SK-N-SH treated with all-trans-retinoic acid at 6 μM for 48 hours (cell line): Measurements from ENCODE around the gene FAM216A.

ENCODE experiments used
- BACH2 ChIP-seq: fragments of 250-450 bp; sonication (Bioruptor Pico); IDR thresholded peaks from 2 replicates; pipeline ENCODE4 v1.9.0; 2021; ENCODE audit warnings: mild to moderate bottlenecking, borderline replicate concordance
- CREB5 ChIP-seq: fragments of 250-450 bp; sonication (Bioruptor Pico); IDR thresholded peaks from 2 replicates; pipeline ENCODE4 v1.5.1; 2020; ENCODE audit warnings: low read depth, mild to moderate bottlenecking, moderate library complexity
- CSDC2 ChIP-seq: fragments of 250-450 bp; sonication (Bioruptor Pico); IDR thresholded peaks from 2 replicates; pipeline ENCODE4 v1.5.0; 2020; ENCODE audit warnings: mild to moderate bottlenecking, moderate library complexity
- GLIS3 ChIP-seq: fragments of 250-450 bp; sonication (Bioruptor Pico); IDR thresholded peaks from 2 replicates; pipeline ENCODE4 v1.5.0; 2020; ENCODE audit warnings: mild to moderate bottlenecking, moderate library complexity
- POU6F1 ChIP-seq: fragments of 250-450 bp; sonication (Bioruptor Pico); IDR thresholded peaks from 2 replicates; pipeline ENCODE4 v1.8.0; 2021; ENCODE audit warnings: low read depth, mild to moderate bottlenecking, moderate library complexity, borderline replicate concordance
- TOX ChIP-seq: fragments of 250-450 bp; sonication (Bioruptor Pico); IDR thresholded peaks from 2 replicates; pipeline ENCODE4 v1.8.0; 2021; ENCODE audit warnings: mild to moderate bottlenecking, moderate library complexity, borderline replicate concordance
- TSHZ2 ChIP-seq: fragments of 250-450 bp; sonication (Bioruptor Pico); IDR thresholded peaks from 2 replicates; pipeline ENCODE4 v1.5.0; 2020; ENCODE audit warnings: mild to moderate bottlenecking, moderate library complexity
- ZC3H10 ChIP-seq: fragments of 250-450 bp; sonication (Bioruptor Pico); IDR thresholded peaks from 2 replicates; pipeline ENCODE4 v1.5.1; 2021; ENCODE audit warnings: mild to moderate bottlenecking, moderate library complexity
- ZFP30 ChIP-seq: fragments of 450-650 bp; formaldehyde crosslinking; IDR thresholded peaks from 2 replicates; pipeline ENCODE4 v1.5.0; 2022; ENCODE audit warnings: mild to moderate bottlenecking, moderate library complexity
- ZNF70 ChIP-seq: fragments of 450-650 bp; formaldehyde crosslinking; IDR thresholded peaks from 2 replicates; pipeline ENCODE4 v1.5.0; 2020; ENCODE audit warnings: mild to moderate bottlenecking, moderate library complexity
- ZNF8 ChIP-seq: fragments of 450-650 bp; formaldehyde crosslinking; IDR thresholded peaks from 2 replicates; pipeline ENCODE4 v1.5.0; 2020; ENCODE audit warnings: mild to moderate bottlenecking, moderate library complexity
- TF ChIP-seq, protein P1 (sequence below): fragments of 250-450 bp; sonication (Bioruptor Pico); IDR thresholded peaks from 2 replicates; pipeline ENCODE4 v1.8.0; 2020; ENCODE audit warnings: mild to moderate bottlenecking, moderate library complexity, borderline replicate concordance
- TF ChIP-seq, protein P2 (sequence below): fragments of 250-450 bp; sonication (Bioruptor Pico); IDR thresholded peaks from 2 replicates; pipeline ENCODE4 v1.5.1; 2021; ENCODE audit warnings: mild to moderate bottlenecking, moderate library complexity

DNA sequence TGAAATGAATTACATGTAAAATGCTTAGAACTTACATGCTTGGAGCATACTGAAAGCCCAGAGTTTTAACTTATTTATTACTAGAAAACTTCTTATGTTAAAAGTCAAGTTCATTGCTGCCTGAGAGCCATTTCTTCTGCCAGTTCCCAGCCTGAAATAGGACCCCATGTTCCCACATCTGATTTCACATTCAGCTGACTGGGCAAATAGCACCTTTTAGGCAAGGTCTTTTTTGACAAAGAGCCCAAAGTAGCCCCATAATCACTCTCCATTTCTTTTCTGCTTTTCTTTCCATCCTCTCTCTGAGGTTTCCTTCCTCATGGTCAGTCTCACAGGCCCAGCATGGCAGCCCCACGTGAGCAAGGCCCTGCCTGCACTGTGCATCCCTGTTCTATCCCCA is 17.4 kb upstream of the FAM216A start:
- TF ChIP-seq ZNF70 (CRISPR knock-in tag) (no peak), ZC3H10 (no peak), GLIS3 (no peak), CREB5 (no peak), ZNF8 (no peak), POU6F1 (CRISPR knock-in tag) (no peak), BACH2 (CRISPR knock-in tag) (no peak), TSHZ2 (CRISPR knock-in tag) (no peak), ZFP30 (CRISPR knock-in tag) (no peak), TOX (CRISPR knock-in tag) (no peak), CSDC2 (no peak)
- TF ChIP-seq, protein P1, sequence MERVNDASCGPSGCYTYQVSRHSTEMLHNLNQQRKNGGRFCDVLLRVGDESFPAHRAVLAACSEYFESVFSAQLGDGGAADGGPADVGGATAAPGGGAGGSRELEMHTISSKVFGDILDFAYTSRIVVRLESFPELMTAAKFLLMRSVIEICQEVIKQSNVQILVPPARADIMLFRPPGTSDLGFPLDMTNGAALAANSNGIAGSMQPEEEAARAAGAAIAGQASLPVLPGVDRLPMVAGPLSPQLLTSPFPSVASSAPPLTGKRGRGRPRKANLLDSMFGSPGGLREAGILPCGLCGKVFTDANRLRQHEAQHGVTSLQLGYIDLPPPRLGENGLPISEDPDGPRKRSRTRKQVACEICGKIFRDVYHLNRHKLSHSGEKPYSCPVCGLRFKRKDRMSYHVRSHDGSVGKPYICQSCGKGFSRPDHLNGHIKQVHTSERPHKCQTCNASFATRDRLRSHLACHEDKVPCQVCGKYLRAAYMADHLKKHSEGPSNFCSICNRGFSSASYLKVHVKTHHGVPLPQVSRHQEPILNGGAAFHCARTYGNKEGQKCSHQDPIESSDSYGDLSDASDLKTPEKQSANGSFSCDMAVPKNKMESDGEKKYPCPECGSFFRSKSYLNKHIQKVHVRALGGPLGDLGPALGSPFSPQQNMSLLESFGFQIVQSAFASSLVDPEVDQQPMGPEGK (CRISPR knock-in tag) = no peak
- TF ChIP-seq, protein P2, sequence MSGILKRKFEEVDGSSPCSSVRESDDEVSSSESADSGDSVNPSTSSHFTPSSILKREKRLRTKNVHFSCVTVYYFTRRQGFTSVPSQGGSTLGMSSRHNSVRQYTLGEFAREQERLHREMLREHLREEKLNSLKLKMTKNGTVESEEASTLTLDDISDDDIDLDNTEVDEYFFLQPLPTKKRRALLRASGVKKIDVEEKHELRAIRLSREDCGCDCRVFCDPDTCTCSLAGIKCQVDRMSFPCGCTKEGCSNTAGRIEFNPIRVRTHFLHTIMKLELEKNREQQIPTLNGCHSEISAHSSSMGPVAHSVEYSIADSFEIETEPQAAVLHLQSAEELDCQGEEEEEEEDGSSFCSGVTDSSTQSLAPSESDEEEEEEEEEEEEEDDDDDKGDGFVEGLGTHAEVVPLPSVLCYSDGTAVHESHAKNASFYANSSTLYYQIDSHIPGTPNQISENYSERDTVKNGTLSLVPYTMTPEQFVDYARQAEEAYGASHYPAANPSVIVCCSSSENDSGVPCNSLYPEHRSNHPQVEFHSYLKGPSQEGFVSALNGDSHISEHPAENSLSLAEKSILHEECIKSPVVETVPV (CRISPR knock-in tag) = no peak
